SH-SY5Y (cell line): ENCODE measurements around the gene PSMB7.

Source experiments
- GATA2 ChIP-seq: IDR thresholded peaks from 2 replicates; pipeline ENCODE4 v1.6.1; 2011; ENCODE audit warnings: mild to moderate bottlenecking, low read depth, low read length
- GATA3 ChIP-seq: IDR thresholded peaks from 2 replicates; pipeline ENCODE4 v1.6.1; 2011; ENCODE audit warnings: low read depth, mild to moderate bottlenecking, low read length, moderate library complexity

DNA sequence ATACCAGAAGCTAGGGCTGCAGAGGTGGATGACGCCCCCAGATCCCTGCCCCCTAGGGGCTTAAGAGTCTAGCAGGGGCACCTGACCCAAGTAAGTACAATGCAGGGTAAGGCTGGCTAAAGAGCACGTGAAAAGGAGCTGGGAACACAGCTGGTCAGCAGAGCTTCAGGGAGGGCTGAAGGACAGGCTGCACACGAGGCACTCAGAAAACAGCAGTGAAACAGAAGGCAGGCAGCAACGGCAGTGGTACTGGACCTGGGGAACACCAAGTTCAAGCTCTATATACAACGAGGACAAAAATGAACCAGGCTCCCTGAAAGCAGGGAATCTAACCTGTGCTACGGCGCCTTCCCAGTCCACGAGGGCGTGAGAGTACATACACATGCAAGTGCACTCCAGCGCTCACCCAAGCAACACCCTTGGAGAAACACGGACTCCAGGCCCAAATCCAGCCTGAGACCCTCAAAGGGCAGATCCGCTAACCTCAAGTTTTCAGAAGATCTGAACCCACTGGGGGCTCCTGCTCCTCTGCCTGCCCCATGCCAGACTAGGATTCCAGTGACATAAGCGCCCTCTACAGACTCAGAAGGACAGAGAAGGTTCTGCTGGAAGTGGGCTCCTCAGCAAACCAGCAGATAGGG lies 57.4 kb downstream of the PSMB7 start:
- no peak for TF ChIP-seq GATA2
- no peak for TF ChIP-seq GATA3
